ENCODE measurements around the gene LDHA.

DNA sequence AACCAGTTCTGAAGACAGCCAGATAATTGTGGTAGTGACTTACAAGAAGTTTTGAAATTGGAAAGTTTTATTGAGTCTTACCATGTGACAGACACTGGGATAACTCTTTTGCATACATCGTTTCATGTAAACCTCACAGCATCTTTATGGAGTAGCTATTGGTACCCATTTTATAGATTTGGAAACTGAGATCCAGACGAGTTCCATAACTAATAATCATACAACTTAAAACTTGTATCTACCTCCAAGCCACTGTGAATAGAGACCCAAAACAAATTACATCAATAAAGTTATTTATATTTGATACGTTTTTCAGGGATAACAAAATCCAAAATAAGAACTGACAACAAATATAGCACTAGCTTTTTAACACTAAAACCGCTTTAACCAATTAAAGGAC, 35.7 kb upstream of the LDHA start:
- TF ChIP-seq POLR2A (IDR thresholded peaks at IDR 0.05; ENCODE audit: low read length) (no peak), GATA1 (IDR thresholded peaks at IDR 0.05; ENCODE audit: low read depth, low read length) (no peak)
